Naive thymus-derived CD8-positive, alpha-beta T cell (primary cell): ENCODE results near the gene ZKSCAN3. TPM values are rescaled to one million over a fixed set of nuclear protein-coding genes. Genes with fewer than 3 reads are reported as not detected.

Source experiments
- ATAC-seq, 2 donors: fragments of 150-1000 bp; cut with Tn5 transposase in 1 of 2; sonication (Bioruptor Pico), chemical (Tn5 transposase) in 1 of 2; 1 replicate in 1 of 2; 2 replicates in 1 of 2; pipeline ENCODE4 v1.10.0; 2021; ENCODE audit warnings: mild to moderate bottlenecking in 2 of 2, moderate library complexity in 2 of 2
- POLR2A ChIA-PET: fragments of 350-600 bp; sonication (Branson Sonifier 250); formaldehyde crosslinking; loops from one replicate; lab custom pipeline; 2021; ENCODE audit warnings: antibody characterized with exemption; lab: Charles Lee
- DNase-seq, 10 donors: peaks; one replicate each; pipeline versions ENCODE4 v3.0.0 to v3.0.0-alpha.2; 2020 to 2022
- H3K27ac Mint-ChIP-seq, 10 donors: one replicate each; pipeline ENCODE4 v1.8.0; 2020 to 2022; ENCODE audit warnings: mild to moderate bottlenecking in 10 of 10, mixed read lengths in 10 of 10, moderate library complexity in 4 of 10, inconsistent platforms in 1 of 10
- H3K27me3 Mint-ChIP-seq, 5 donors: one replicate each; pipeline ENCODE4 v1.8.0; 2021 to 2022; ENCODE audit warnings: mixed read lengths in 5 of 5
- H3K36me3 Mint-ChIP-seq, 3 donors: one replicate each; pipeline ENCODE4 v1.8.0; 2020 to 2022; ENCODE audit warnings: mixed read lengths in 3 of 3, mild to moderate bottlenecking in 2 of 3, inconsistent platforms in 1 of 3
- H3K4me1 Mint-ChIP-seq, 4 donors: one replicate each; pipeline ENCODE4 v1.8.0; 2021 to 2022; ENCODE audit warnings: mixed read lengths in 4 of 4
- H3K4me3 Mint-ChIP-seq, 10 donors: one replicate each; pipeline ENCODE4 v1.8.0; 2020 to 2022; ENCODE audit warnings: mild to moderate bottlenecking in 10 of 10, mixed read lengths in 10 of 10, moderate library complexity in 6 of 10, inconsistent platforms in 1 of 10
- H3K9me3 Mint-ChIP-seq, 9 donors: one replicate each; pipeline ENCODE4 v1.8.0; 2020 to 2022; ENCODE audit warnings: mixed read lengths in 9 of 9, mild to moderate bottlenecking in 3 of 9, inconsistent platforms in 1 of 9, moderate library complexity in 1 of 9
- polyA plus RNA-seq, 3 donors: library from polyadenylated mRNA; unstranded; fragments of 300-500 nt; fragmentation: Illumina TruSeq; gene quantifications; one replicate each; pipeline ENCODE4 v1.2.3, GENCODE V29; 2021
- total RNA-seq, 8 experiments: library from RNA in 2 of 8; stranded (reverse) in 2 of 8; gene quantifications; one replicate each; pipeline ENCODE4 v1.2.3 and lab custom pipeline; 2021 to 2026

The ZKSCAN3 gene
- total and polyA plus RNA-seq, 5 experiments from 2014 or later, result 0.81 to 11.1 (median 4.0) TPM

GRCh38 chr6:28408076-28408802 lies 58.5 kb downstream of the ZKSCAN3 start:
- peaks cover 28 to 67% (median 39%) of the 10 kb centered on the region in 5 donors for H3K27me3 Mint-ChIP-seq
- peaks cover 0 to 10% (median 0%) of the 10 kb centered on the region in 9 donors for H3K9me3 Mint-ChIP-seq
- no peaks in the 10 kb centered on the region for H3K4me1 Mint-ChIP-seq
- POLR2A ChIA-PET, result no interaction called here
- no peak overlapping the region for H3K4me3 Mint-ChIP-seq
- DNase-seq, result no peak
- no peak overlapping the region for H3K27ac Mint-ChIP-seq
- peaks cover 0 to 8% (median 0%) of the 10 kb centered on the region in 3 donors for H3K36me3 Mint-ChIP-seq
- ATAC-seq, result no peak

DNA sequence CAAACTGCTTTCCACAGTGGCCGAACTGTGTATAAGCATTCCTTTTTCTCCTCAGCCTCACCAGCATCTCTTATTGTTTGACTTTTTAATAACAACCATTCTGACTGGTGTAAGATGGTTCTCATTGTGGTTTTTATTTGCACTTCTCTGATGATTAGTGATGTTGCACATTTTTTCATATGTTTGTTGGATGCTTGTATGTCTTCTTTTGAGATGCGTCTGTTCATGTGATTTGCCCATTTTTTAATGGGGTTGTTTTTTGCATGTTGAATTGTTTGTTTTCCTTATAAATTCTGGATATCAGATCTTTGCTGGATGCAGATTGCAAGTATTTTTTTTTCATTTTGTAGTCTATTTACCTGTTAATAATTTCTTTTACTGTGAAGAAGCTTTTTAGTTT lies 61.0 kb downstream of the ZKSCAN3 start:
- H3K9me3 Mint-ChIP-seq, result peaks cover 0 to 7% (median 0%) of the 10 kb centered on the region in 9 donors
- ATAC-seq (no peak), DNase-seq (no peak)
- peaks cover 17 to 55% (median 30%) of the 10 kb centered on the region in 5 donors for H3K27me3 Mint-ChIP-seq
- no peak overlapping the region for H3K4me3 Mint-ChIP-seq
- peaks cover 0 to 4% (median 0%) of the 10 kb centered on the region in 3 donors for H3K36me3 Mint-ChIP-seq
- POLR2A ChIA-PET, result no interaction called here
- no peaks in the 10 kb centered on the region for H3K4me1 Mint-ChIP-seq
- H3K27ac Mint-ChIP-seq, result peak overlapping the region in 1 of 10 donors; percentile 57

DNA sequence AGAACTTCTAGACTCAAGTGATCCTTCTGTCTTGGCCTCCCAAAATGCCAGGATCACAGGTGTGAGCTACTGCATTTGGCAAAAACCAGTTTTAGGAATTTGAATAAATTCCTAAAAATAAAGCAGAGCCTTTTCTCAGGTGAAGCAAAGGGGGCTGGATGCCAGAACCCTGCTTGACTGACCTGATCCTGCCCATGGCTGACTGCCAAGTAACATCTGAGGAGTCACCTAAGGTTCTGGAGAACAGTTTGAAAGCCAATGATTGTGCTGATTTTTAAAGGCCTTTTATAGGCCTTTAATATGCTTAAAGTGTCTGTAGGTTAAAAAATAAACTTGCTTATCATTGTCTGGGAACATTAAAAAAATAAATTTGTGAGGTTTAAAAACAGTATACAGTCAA lies 63.9 kb downstream of the ZKSCAN3 start:
- ATAC-seq (no peak), DNase-seq (no peak)
- H3K4me3 Mint-ChIP-seq, result no peak overlapping the region
- peaks cover 0 to 7% (median 0%) of the 10 kb centered on the region in 9 donors for H3K9me3 Mint-ChIP-seq
- POLR2A ChIA-PET, result no interaction called here
- no peak overlapping the region for H3K27ac Mint-ChIP-seq
- peaks cover 0 to 4% (median 0%) of the 10 kb centered on the region in 3 donors for H3K36me3 Mint-ChIP-seq
- peaks cover 14 to 32% (median 21%) of the 10 kb centered on the region in 5 donors for H3K27me3 Mint-ChIP-seq
- no peaks in the 10 kb centered on the region for H3K4me1 Mint-ChIP-seq

Other genes with a start within 250 kb of the ZKSCAN3 start
- gene ZSCAN16, start 225.3 kb upstream of the ZKSCAN3 start, total RNA-seq, result 10 to 100 TPM; 13.9 TPM
- gene ZSCAN16, start 225.3 kb upstream of the ZKSCAN3 start, polyA plus RNA-seq, result 10 to 100 TPM in 2 of 3 donors, 1 to 10 TPM in 1; 6.0 to 13.2 (median 11.5) TPM
- gene ZKSCAN8, start 208.1 kb upstream of the ZKSCAN3 start, total RNA-seq, result 10 to 100 TPM; 41.2 to 45.0 TPM
- gene ZKSCAN8, start 208.1 kb upstream of the ZKSCAN3 start, polyA plus RNA-seq, result 1 to 10 TPM in 2 of 3 donors, under 1 TPM in 1; 0.19 to 2.6 (median 1.1) TPM
- gene ZSCAN9, start 124.7 kb upstream of the ZKSCAN3 start, total RNA-seq, result 1 to 10 TPM; 3.4 to 4.8 TPM
- gene ZSCAN9, start 124.7 kb upstream of the ZKSCAN3 start, polyA plus RNA-seq, result 1 to 10 TPM in 2 of 3 donors, under 1 TPM in 1; 0.86 to 2.6 (median 1.1) TPM
- gene ZKSCAN4, start 97.7 kb upstream of the ZKSCAN3 start, total RNA-seq, result 10 to 100 TPM; 10.5 to 11.4 TPM
- gene ZKSCAN4, start 97.7 kb upstream of the ZKSCAN3 start, polyA plus RNA-seq, result 1 to 10 TPM; 3.4 to 7.1 (median 4.1) TPM
- gene NKAPL, start 90.7 kb upstream of the ZKSCAN3 start, total RNA-seq, result 1 to 10 TPM; 1.2 to 1.7 TPM
- gene NKAPL, start 90.7 kb upstream of the ZKSCAN3 start, polyA plus RNA-seq, result under 1 TPM in 1 of 3 donors, not detected in 2; 0.26 TPM
- gene ZSCAN26, start 82.8 kb upstream of the ZKSCAN3 start, total RNA-seq, result 10 to 100 TPM; 22.0 to 26.8 TPM
- 10 to 100 TPM; 14.3 to 16.1 (median 14.7) TPM for gene ZSCAN26, start 82.8 kb upstream of the ZKSCAN3 start, polyA plus RNA-seq
- gene PGBD1, start 68.4 kb upstream of the ZKSCAN3 start, total RNA-seq, result 1 to 10 TPM; 2.4 to 2.5 TPM
- gene PGBD1, start 68.4 kb upstream of the ZKSCAN3 start, polyA plus RNA-seq, result 1 to 10 TPM in 1 of 3 donors, under 1 TPM in 2; 0.45 to 1.2 (median 0.87) TPM
- gene ZSCAN31, start 13.8 kb upstream of the ZKSCAN3 start, total RNA-seq, result 1 to 10 TPM; 1.8 to 2.8 TPM
- gene ZSCAN31, start 13.8 kb upstream of the ZKSCAN3 start, polyA plus RNA-seq, result 1 to 10 TPM in 1 of 3 donors, under 1 TPM in 2; 0.79 to 1.0 (median 0.98) TPM
- 10 to 100 TPM; 11.4 to 11.5 TPM for gene ZSCAN12, start 49.8 kb downstream of the ZKSCAN3 start, total RNA-seq
- 1 to 10 TPM; 1.8 to 3.8 (median 3.3) TPM for gene ZSCAN12, start 49.8 kb downstream of the ZKSCAN3 start, polyA plus RNA-seq
- gene ZSCAN23, start 93.5 kb downstream of the ZKSCAN3 start, total RNA-seq, result 1 to 10 TPM; 2.8 to 3.3 TPM
- 1 to 10 TPM in 2 of 3 donors, under 1 TPM in 1; 0.76 to 1.7 (median 1.1) TPM for gene ZSCAN23, start 93.5 kb downstream of the ZKSCAN3 start, polyA plus RNA-seq
- gene GPX6, start 165.8 kb downstream of the ZKSCAN3 start, total RNA-seq, result not detected
- not detected for gene GPX6, start 165.8 kb downstream of the ZKSCAN3 start, polyA plus RNA-seq
- not detected for gene GPX5, start 175.9 kb downstream of the ZKSCAN3 start, total RNA-seq
- not detected for gene GPX5, start 175.9 kb downstream of the ZKSCAN3 start, polyA plus RNA-seq